MCF 10A (cell line): Measurements from ENCODE around the gene GUCY2C. TPM values are rescaled to one million over a fixed set of nuclear protein-coding genes. Genes with fewer than 3 reads are reported as not detected.

ENCODE experiments used
- BruUV-seq: library from RNA; stranded (reverse); fragments of 400-500 nt; replicated peaks from 2 replicates; lab custom pipeline; 2021; lab: Mats Ljungman, UMichigan
- CTCF ChIA-PET: fragments of 300-600 bp; sonication (Branson Sonifier 250); formaldehyde crosslinking; extraction: SDS; loops from one replicate; lab custom pipeline; 2021; ENCODE audit warnings: antibody characterized with exemption, inconsistent platforms; lab: Yijun Ruan, JAX
- POLR2A ChIA-PET: fragments of 300-600, 350-650 bp; sonication (Branson Sonifier 250); formaldehyde crosslinking; extraction: SDS; loops from one replicate; lab custom pipeline; 2020; ENCODE audit warnings: antibody characterized with exemption, inconsistent platforms; lab: Yijun Ruan, JAX
- DNase-seq: peaks from one replicate; pipeline ENCODE4 v3.0.0-alpha.2; 2018; ENCODE audit not compliant: unreplicated experiment
- H3K27ac Mint-ChIP-seq: one replicate; pipeline ENCODE4 v1.8.0; 2022; ENCODE audit warnings: mild to moderate bottlenecking, low read depth, mixed read lengths; ENCODE audit not compliant: unreplicated experiment
- H3K27me3 Mint-ChIP-seq: one replicate; pipeline ENCODE4 v1.8.0; 2022; ENCODE audit warnings: mixed read lengths; ENCODE audit not compliant: insufficient read depth, unreplicated experiment
- H3K36me3 Mint-ChIP-seq: one replicate; pipeline ENCODE4 v1.8.0; 2022; ENCODE audit warnings: mild to moderate bottlenecking, moderate library complexity, mixed read lengths; ENCODE audit not compliant: insufficient read depth, unreplicated experiment
- H3K4me1 Mint-ChIP-seq: one replicate; pipeline ENCODE4 v1.8.0; 2022; ENCODE audit warnings: mixed read lengths; ENCODE audit not compliant: insufficient read depth, unreplicated experiment
- H3K4me3 Mint-ChIP-seq: one replicate; pipeline ENCODE4 v1.8.0; 2022; ENCODE audit warnings: mild to moderate bottlenecking, moderate library complexity, mixed read lengths; ENCODE audit not compliant: unreplicated experiment
- H3K9me3 Mint-ChIP-seq: one replicate; pipeline ENCODE4 v1.8.0; 2022; ENCODE audit warnings: mixed read lengths; ENCODE audit not compliant: unreplicated experiment
- CTCF ChIP-seq: fragments of 200-600 bp; IDR thresholded peaks from one replicate; pipeline ENCODE4 v1.8.0; 2022; ENCODE audit warnings: antibody characterized with exemption, mild to moderate bottlenecking; ENCODE audit not compliant: unreplicated experiment
- intact Hi-C: fragments of 100-400 bp; cut with micrococcal nuclease; formaldehyde crosslinking; loops from 2 replicates; pipeline ENCODE4 v1.14.1; 2022
- total RNA-seq: library from RNA; stranded (reverse); gene quantifications from 2 replicates; pipeline ENCODE4 v1.2.3, GENCODE V29; 2022

The GUCY2C gene
- total RNA-seq, 1 experiment from 2014 or later: not detected

- H3K9me3 Mint-ChIP-seq: peaks cover 23% of the 10 kb centered on the region
- TF ChIP-seq CTCF: no peak
- no peaks in the 10 kb centered on the region for H3K36me3 Mint-ChIP-seq
- H3K4me3 Mint-ChIP-seq: no peak overlapping the region
- ChIA-PET POLR2A (no interaction called here), CTCF (interaction anchor here (0.6 to 2.9 kb wide), 8 partner anchors 16 to 539 kb away, joined by 3 to 20 read pairs (median 3); no protein-coding TSS in a partner anchor)
- no peak for DNase-seq
- no peaks in the 10 kb centered on the region for H3K27me3 Mint-ChIP-seq
- no peaks in the 10 kb centered on the region for H3K4me1 Mint-ChIP-seq
- BruUV-seq: no TSS peak
- intact Hi-C loops: loop anchor here (10.0 kb wide), 1 partner anchor 248 kb away; the partner anchor contains the start of gene ATF7IP
- H3K27ac Mint-ChIP-seq: no peak overlapping the region
Measured at GRCh38 chr12:14612898-14613445, 83.4 kb downstream of the GUCY2C start.

- ChIA-PET CTCF (interaction anchor here (0.9 to 2.9 kb wide), 3 partner anchors 17 to 375 kb away, joined by 3 to 20 read pairs (median 4); no protein-coding TSS in a partner anchor), POLR2A (interaction anchor here (0.7 kb wide), 1 partner anchor 427 kb away, joined by 3 read pairs; no protein-coding TSS in a partner anchor)
- DNase-seq: no peak
- BruUV-seq: no TSS peak
- Mint-ChIP-seq H3K27me3 (no peaks in the 10 kb centered on the region), H3K9me3 (peaks cover 25% of the 10 kb centered on the region), H3K4me1 (no peaks in the 10 kb centered on the region), H3K27ac (no peak overlapping the region), H3K36me3 (no peaks in the 10 kb centered on the region), H3K4me3 (no peak overlapping the region)
- TF ChIP-seq CTCF: no peak
- intact Hi-C loops: loop anchor here (10.0 kb wide), 1 partner anchor 247 kb away; the partner anchor contains the start of gene ATF7IP
Measured at GRCh38 chr12:14612250-14612649, 84.1 kb downstream of the GUCY2C start.

- no peak for DNase-seq
- no peaks in the 10 kb centered on the region for H3K27me3 Mint-ChIP-seq
- H3K9me3 Mint-ChIP-seq: peaks cover 25% of the 10 kb centered on the region
- CTCF ChIA-PET: interaction anchor here (0.6 to 2.9 kb wide), 7 partner anchors 7 to 374 kb away, joined by 3 to 20 read pairs (median 4); no protein-coding TSS in a partner anchor
- no peak overlapping the region for H3K4me3 Mint-ChIP-seq
- no peaks in the 10 kb centered on the region for H3K4me1 Mint-ChIP-seq
- no peak for TF ChIP-seq CTCF
- intact Hi-C loops: loop anchor here (10.0 kb wide), 1 partner anchor 247 kb away; the partner anchor contains the start of gene ATF7IP
- POLR2A ChIA-PET: no interaction called here
- no peaks in the 10 kb centered on the region for H3K36me3 Mint-ChIP-seq
- BruUV-seq: no TSS peak
- no peak overlapping the region for H3K27ac Mint-ChIP-seq
Measured at GRCh38 chr12:14611640-14612203, 84.7 kb downstream of the GUCY2C start.

GRCh38 chr12:14607568-14607967, 88.8 kb downstream of the GUCY2C start:
- CTCF ChIA-PET: no interaction called here
- H3K27ac Mint-ChIP-seq: no peak overlapping the region
- intact Hi-C loops: no loop called here
- peaks cover 41% of the 10 kb centered on the region for H3K9me3 Mint-ChIP-seq
- POLR2A ChIA-PET: no interaction called here
- no peaks in the 10 kb centered on the region for H3K4me1 Mint-ChIP-seq
- no peak overlapping the region for H3K4me3 Mint-ChIP-seq
- DNase-seq: no peak
- no peak for TF ChIP-seq CTCF
- no peaks in the 10 kb centered on the region for H3K27me3 Mint-ChIP-seq
- no TSS peak for BruUV-seq
- no peaks in the 10 kb centered on the region for H3K36me3 Mint-ChIP-seq
